GM23338 (cell line): Measurements from ENCODE around the gene MARCHF10. TPM values are rescaled to one million over a fixed set of nuclear protein-coding genes. Genes with fewer than 3 reads are reported as not detected.

Source experiments
- ATAC-seq: fragments of 200-7000 bp; cut with Tn5 transposase; 3 replicates; pipeline ENCODE4 v1.9.1; 2020
- DNase-seq: peaks from one replicate; pipeline ENCODE4 v3.0.0-alpha.2; 2015; ENCODE audit warnings: low spot score
- H2AFZ ChIP-seq: fragments of 200-600 bp; sonication (generic); 2 replicates; pipeline ENCODE4 v1.8.0; 2016; ENCODE audit warnings: antibody characterized with exemption, mild to moderate bottlenecking, moderate library complexity
- H3F3A ChIP-seq: fragments of 200-600 bp; sonication (generic); replicated peaks from 2 replicates; pipeline ENCODE4 v1.8.0; 2017; ENCODE audit warnings: antibody characterized with exemption, mixed run types, low read depth
- H3K27ac ChIP-seq: fragments of 200-600 bp; sonication (generic); 2 replicates; pipeline ENCODE4 v1.6.1; 2016; ENCODE audit warnings: low read depth
- H3K27me3 ChIP-seq: fragments of 200-600 bp; sonication (generic); 2 replicates; pipeline ENCODE4 v1.8.0; 2016; ENCODE audit warnings: mild to moderate bottlenecking, mixed run types, moderate library complexity; ENCODE audit not compliant: insufficient read depth
- H3K36me3 ChIP-seq: fragments of 200-600 bp; sonication (generic); 2 replicates; pipeline ENCODE4 v1.8.0; 2016; ENCODE audit warnings: mild to moderate bottlenecking; ENCODE audit not compliant: insufficient read depth
- H3K4me1 ChIP-seq: fragments of 200-600 bp; sonication (generic); 2 replicates; pipeline ENCODE4 v1.8.0; 2016; ENCODE audit warnings: mild to moderate bottlenecking, moderate library complexity; ENCODE audit not compliant: insufficient read depth
- H3K4me2 ChIP-seq: fragments of 200-600 bp; sonication (generic); 2 replicates; pipeline ENCODE4 v1.7.1; 2017; ENCODE audit warnings: mixed run types
- H3K4me3 ChIP-seq: fragments of 200-600 bp; sonication (generic); 2 replicates; pipeline ENCODE4 v1.6.1; 2016; ENCODE audit warnings: mixed run types
- H3K79me2 ChIP-seq: fragments of 200-600 bp; sonication (generic); replicated peaks from 2 replicates; pipeline ENCODE4 v1.8.0; 2017; ENCODE audit warnings: mild to moderate bottlenecking; ENCODE audit not compliant: insufficient read depth
- H3K9me2 ChIP-seq: fragments of 200-600 bp; sonication (generic); 2 replicates; pipeline ENCODE4 v1.8.0; 2017; ENCODE audit not compliant: insufficient read depth
- H4K20me1 ChIP-seq: fragments of 200-600 bp; sonication (generic); replicated peaks from 2 replicates; pipeline ENCODE4 v1.8.0; 2017; ENCODE audit warnings: mild to moderate bottlenecking; ENCODE audit not compliant: insufficient read depth
- H3K27ac Mint-ChIP-seq: 2 replicates; pipeline ENCODE4 v1.8.0; 2020; ENCODE audit warnings: inconsistent platforms, mild to moderate bottlenecking, moderate library complexity, mixed read lengths
- H3K27me3 Mint-ChIP-seq: 3 replicates; pipeline ENCODE4 v1.8.0; 2022; ENCODE audit warnings: low read depth, mild to moderate bottlenecking, moderate library complexity, mixed read lengths, inconsistent platforms; ENCODE audit not compliant: insufficient read depth, poor library complexity
- H3K36me3 Mint-ChIP-seq: 3 replicates; pipeline ENCODE4 v1.8.0; 2021; ENCODE audit warnings: low read depth, mild to moderate bottlenecking, inconsistent platforms, moderate library complexity, mixed read lengths
- H3K4me1 Mint-ChIP-seq: 3 replicates; pipeline ENCODE4 v1.8.0; 2020; ENCODE audit warnings: mild to moderate bottlenecking, inconsistent platforms, mixed read lengths
- H3K4me3 Mint-ChIP-seq: 3 replicates; pipeline ENCODE4 v1.8.0; 2021; ENCODE audit warnings: moderate library complexity, mild to moderate bottlenecking, inconsistent platforms, mixed read lengths
- H3K9me3 Mint-ChIP-seq: 3 replicates; pipeline ENCODE4 v1.8.0; 2020; ENCODE audit warnings: moderate library complexity, mild to moderate bottlenecking, inconsistent platforms, mixed read lengths
- JUNB ChIP-seq: IDR thresholded peaks from one replicate; pipeline ENCODE4 v1.6.1; 2016; ENCODE audit warnings: antibody characterized with exemption; ENCODE audit not compliant: unreplicated experiment
- NANOG ChIP-seq: IDR thresholded peaks from 2 replicates; pipeline ENCODE4 v1.6.1; 2016; ENCODE audit warnings: antibody characterized with exemption, borderline replicate concordance
- POLR2AphosphoS5 ChIP-seq: IDR thresholded peaks from 2 replicates; pipeline ENCODE4 v1.6.1; 2016; ENCODE audit warnings: antibody characterized with exemption, low read depth
- ZNF114 ChIP-seq: fragments of 250-450 bp; sonication (Bioruptor Pico); IDR thresholded peaks from 2 replicates; pipeline ENCODE4 v1.5.0; 2020; ENCODE audit warnings: mild to moderate bottlenecking, moderate library complexity
- ZNF331 ChIP-seq: fragments of 250-450 bp; sonication (Bioruptor Pico); IDR thresholded peaks from 2 replicates; pipeline ENCODE4 v1.5.0; 2020; ENCODE audit warnings: low read depth, mild to moderate bottlenecking, moderate library complexity
- ZNF462 ChIP-seq: fragments of 250-450 bp; sonication (Bioruptor Pico); IDR thresholded peaks from 2 replicates; pipeline ENCODE4 v1.5.0; 2020; ENCODE audit warnings: mild to moderate bottlenecking, moderate library complexity
- polyA plus RNA-seq: library from polyadenylated mRNA; unstranded; fragments of >200 nt; fragmentation: Nextera tagmentation; extraction: Ambion mirVana; gene quantifications from 2 replicates; pipeline ENCODE4 v1.2.1, GENCODE V29; 2016
- total RNA-seq: library from RNA; depleted of rRNA; stranded (reverse); fragments of >200 nt; shearing (Covaris generic); gene quantifications from 2 replicates; pipeline ENCODE4 v1.2.3, GENCODE V29; 2014

The MARCHF10 gene
- total and polyA plus RNA-seq, 2 experiments from 2014 or later: 0.50 TPM; not detected in 1

- H3K36me3 Mint-ChIP-seq: peaks cover 24% of the 10 kb centered on the region
- Histone ChIP-seq H3F3A (peaks cover 20% of the 10 kb centered on the region), H2AFZ (peak overlapping the region; percentile 86), H3K4me2 (peak overlapping the region; percentile 77), H3K27me3 (peaks cover 6% of the 10 kb centered on the region; the same call in 1 of the 2 replicates), H3K36me3 (no peaks in the 10 kb centered on the region), H3K9me2 (no peaks in the 10 kb centered on the region), H3K4me3 (peak overlapping the region; percentile 82), H4K20me1 (no peaks in the 10 kb centered on the region), H3K79me2 (no peaks in the 10 kb centered on the region), H3K27ac (peak overlapping the region; percentile 89), H3K4me1 (peaks cover 21% of the 10 kb centered on the region)
- DNase-seq: peak; percentile 64
- ATAC-seq: peak; percentile 54
- peak overlapping the region; percentile 57; the same call in 1 of the 2 replicates for H3K27ac Mint-ChIP-seq
- peaks cover 27% of the 10 kb centered on the region for H3K4me1 Mint-ChIP-seq
- H3K4me3 Mint-ChIP-seq: peak overlapping the region; percentile 76
- H3K9me3 Mint-ChIP-seq: peaks cover 23% of the 10 kb centered on the region
- H3K27me3 Mint-ChIP-seq: peaks cover 21% of the 10 kb centered on the region
- no peak for TF ChIP-seq ZNF462 (CRISPR knock-in tag)
- no peak for TF ChIP-seq POLR2AphosphoS5
- TF ChIP-seq NANOG: peak; percentile 85
Observed at GRCh38 chr17:62705778-62706597, 102.1 kb downstream of the MARCHF10 start.

GRCh38 chr17:62705156-62705777 is 102.8 kb downstream of the MARCHF10 start:
- Histone ChIP-seq H3K36me3 (no peaks in the 10 kb centered on the region), H3K9me2 (no peaks in the 10 kb centered on the region), H3K4me3 (peak overlapping the region; percentile 82), H4K20me1 (no peaks in the 10 kb centered on the region), H3K27ac (peak overlapping the region; percentile 89), H3K4me1 (peaks cover 21% of the 10 kb centered on the region), H2AFZ (peak overlapping the region; percentile 86), H3K79me2 (no peaks in the 10 kb centered on the region), H3K27me3 (peaks cover 6% of the 10 kb centered on the region; the same call in 1 of the 2 replicates), H3F3A (peaks cover 20% of the 10 kb centered on the region), H3K4me2 (peak overlapping the region; percentile 77)
- DNase-seq (no peak), ATAC-seq (no peak; the same call in 2 of the 3 replicates)
- Mint-ChIP-seq H3K27me3 (peaks cover 20% of the 10 kb centered on the region), H3K27ac (peak overlapping the region; percentile 57; the same call in 1 of the 2 replicates), H3K9me3 (peaks cover 23% of the 10 kb centered on the region), H3K4me3 (peak overlapping the region; percentile 76), H3K36me3 (peaks cover 24% of the 10 kb centered on the region), H3K4me1 (peaks cover 27% of the 10 kb centered on the region)
- TF ChIP-seq ZNF331 (CRISPR knock-in tag) (no peak), POLR2AphosphoS5 (no peak), JUNB (no peak), ZNF114 (no peak)
